ENCODE measurements around the gene POMT2.

Gene POMT2

GRCh38 chr14:77266336-77266735 is 54.3 kb downstream of the POMT2 start:
- DNase-seq = no peak

DNA sequence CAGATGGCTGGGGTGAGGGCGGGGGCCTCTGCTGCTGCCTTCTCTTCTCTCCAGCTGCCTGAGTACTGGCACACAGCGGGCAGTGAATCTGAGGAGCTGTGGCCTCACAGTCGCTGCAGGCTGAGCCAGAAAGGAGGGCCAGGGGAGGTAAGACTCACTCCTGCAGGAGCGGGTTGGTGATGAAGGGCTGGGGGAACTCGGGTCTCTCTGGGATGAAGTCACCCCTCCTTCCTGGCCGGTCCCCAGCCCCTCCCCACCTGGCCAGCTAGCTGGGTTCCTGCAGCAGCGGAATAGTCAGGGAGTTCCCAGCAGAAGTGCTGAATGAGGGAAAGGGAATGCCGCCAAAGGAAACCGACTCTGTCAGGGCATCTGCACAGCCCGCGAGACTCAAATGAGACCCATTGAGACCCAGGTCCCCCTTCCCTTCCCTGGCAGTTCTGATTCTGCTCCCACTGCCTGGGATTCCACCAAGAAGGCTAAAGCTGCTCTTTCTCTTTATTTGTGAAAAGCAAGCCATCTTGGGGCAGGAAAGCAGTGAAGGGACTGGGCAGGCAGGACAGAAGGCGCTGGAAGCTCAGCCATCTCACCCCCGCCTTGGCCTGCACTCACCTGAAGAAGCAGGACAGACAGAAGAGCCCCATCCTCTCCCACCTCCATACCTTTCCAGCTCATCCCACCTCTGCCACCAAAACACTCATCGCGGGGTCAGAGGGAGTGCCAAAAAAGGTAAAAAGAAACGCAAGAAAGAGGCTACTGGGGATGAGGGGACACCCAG is 54.9 kb downstream of the POMT2 start:
- DNase-seq = no peak

- DNase-seq = no peak
Observed at GRCh38 chr14:77265187-77265515, 55.5 kb downstream of the POMT2 start.

DNA sequence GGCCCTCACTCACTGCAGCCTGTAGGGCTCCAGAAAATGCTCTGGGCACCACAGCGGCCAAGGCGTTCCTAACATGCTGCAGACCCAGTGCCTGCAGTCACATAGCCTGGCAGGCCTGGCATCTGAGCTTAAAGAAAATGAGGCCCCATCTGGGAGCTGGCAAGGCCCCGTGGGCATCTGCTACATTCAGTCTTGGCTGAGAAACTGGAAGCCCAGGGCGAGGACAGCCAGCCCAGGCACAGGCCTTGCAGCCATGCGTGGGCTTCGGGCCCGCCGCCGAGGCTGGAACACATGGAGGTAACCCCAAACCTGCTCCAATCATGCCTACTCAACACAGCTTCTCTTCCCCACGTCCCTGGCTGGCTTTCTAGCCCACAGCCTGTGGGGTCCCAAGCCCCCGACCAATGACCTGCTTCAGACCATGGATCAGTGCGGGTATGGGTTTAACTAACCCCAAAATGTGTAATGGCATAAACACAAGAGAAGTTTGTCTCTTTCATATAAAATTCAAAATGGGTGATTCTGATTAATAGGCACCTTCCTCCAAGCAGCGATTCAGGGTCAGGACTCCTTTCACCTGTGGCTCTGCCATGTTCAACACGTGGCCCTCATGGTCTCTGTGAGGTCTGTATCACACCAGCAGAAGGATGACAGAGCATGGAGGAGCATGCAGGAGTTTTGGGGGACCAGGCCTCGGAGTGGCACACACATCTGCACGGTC is 56.1 kb downstream of the POMT2 start:
- no peak for DNase-seq

DNA sequence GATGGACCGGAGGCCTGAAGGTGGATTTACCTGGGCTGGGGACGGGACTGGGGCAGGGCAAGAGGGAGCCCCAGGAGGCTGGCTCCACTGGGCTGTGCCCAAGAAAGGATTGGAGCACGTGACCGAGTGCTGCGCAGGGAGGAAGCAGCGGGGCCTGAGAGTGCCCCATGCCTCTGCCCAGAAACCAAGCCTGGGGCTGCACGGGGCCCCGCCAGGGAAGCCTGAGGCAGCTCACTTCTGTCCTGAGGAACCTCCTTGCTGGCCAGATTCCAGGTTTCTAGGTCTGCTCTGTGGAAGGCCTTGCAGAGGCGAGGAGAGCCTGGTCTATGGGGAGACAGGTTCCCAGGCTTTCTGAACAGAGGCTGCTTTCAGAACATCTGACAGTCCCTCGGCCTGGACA is 60.1 kb downstream of the POMT2 start:
- DNase-seq = no peak

- DNase-seq = no peak
Observed at GRCh38 chr14:77260199-77260598, 60.5 kb downstream of the POMT2 start.

- no peak for DNase-seq
Observed at GRCh38 chr14:77259025-77259715, 61.5 kb downstream of the POMT2 start.

DNA sequence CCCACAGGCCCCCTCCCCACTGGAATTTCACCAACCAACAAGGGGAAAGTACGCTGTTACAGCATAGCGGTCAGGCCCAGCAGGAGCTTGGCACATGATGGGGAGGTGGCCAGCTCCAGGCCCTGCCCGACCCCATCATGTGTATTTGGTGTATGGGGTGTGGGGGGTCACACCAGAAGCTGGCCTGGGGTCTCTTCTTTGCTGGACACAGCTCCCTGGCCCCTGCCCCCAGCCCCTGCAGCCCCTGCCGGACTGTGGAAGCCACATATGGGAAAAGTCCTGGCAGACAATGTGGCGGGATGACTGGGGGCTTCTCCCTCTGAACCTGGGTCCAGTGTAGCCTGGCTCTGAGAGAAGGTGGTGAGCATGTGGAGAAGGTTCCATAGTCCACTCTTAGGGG is 62.1 kb downstream of the POMT2 start:
- DNase-seq = no peak

DNA sequence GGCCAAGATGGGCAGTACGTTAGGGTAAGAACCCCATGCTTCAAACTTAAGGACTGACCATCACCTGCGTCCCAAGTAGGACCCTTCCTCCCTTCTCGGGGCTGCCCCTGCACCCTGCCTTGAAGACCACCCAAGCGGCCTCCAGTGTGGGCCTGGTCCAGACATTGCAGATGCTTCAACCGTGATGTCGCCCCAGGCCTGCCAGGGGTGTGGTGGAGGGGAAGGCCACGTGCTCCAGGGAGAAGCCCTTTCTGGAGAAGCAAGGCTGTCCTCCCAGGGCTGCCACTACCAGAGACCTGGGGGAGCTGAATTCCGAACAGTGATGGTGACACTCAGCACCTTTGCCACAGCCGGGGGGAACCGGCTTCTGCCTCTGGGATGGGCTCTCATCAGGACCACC is 63.0 kb downstream of the POMT2 start:
- no peak for DNase-seq

DNA sequence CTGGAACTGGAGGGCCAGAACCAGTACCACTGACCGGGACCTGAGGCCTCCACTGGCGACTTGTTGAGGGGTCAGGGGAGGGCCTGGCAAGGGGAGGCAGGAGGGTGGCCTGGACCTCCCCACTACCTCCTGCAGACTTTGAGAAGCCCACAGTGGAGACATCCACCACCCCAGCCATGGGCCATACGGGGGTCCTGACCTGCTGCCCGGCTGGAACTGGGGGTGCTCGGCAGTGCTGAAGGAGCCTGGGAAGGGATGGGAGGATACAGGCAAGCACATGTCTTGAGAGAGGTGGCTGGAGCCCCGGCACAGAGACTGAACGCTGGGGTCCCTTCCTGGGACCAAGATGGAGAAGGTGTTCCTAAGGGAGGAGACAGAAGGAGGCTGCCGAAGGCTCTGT is 64.0 kb downstream of the POMT2 start:
- no peak for DNase-seq

GRCh38 chr14:77253333-77254190 is 67.1 kb downstream of the POMT2 start:
- no peak for DNase-seq

DNA sequence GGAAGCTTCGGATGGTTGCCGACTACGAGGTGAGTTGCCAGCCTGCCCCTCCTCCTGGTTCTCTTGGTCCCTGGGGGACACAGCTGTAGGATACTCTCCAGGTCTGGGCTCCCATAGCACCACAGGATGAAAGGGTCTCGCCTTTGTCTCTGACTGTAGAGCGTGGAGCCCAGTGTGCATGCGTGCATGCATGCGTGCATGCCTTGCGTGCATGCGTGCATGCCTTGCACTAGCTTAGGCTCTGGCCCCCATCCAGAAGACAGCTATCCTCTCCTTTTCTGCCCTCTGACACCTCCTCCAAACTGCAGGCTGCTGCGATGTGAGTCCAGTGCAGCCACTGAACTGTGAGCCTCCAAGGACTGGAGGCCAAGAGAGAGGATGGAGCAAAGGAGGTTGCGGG is 68.8 kb downstream of the POMT2 start:
- no peak for DNase-seq

GRCh38 chr14:77250927-77251326 is 69.8 kb downstream of the POMT2 start:
- DNase-seq = no peak

- no peak for DNase-seq
Observed at GRCh38 chr14:77249286-77249685, 71.4 kb downstream of the POMT2 start.

- DNase-seq = no peak
Observed at GRCh38 chr14:77248666-77249065, 72.0 kb downstream of the POMT2 start.

DNA sequence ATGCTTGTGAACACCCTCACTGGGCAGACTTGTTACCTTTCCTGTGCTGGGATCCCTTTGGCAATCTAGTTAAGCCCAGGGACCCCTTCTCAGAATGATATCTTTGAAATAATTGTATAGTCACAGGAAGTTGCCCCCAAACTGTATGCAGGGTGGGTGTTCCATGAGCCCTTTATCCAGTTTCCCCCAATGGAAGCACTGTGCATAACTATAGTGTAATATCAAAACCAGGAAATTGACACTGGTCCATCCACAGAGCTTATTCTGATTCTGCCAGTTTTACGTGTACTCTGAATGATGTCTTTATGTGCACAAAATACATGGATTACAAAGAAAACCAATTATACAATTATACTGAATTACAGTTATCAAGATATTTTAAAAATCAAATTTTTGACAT is 73.9 kb downstream of the POMT2 start:
- no peak for DNase-seq

GRCh38 chr14:77245820-77246219 is 74.9 kb downstream of the POMT2 start:
- no peak for DNase-seq

DNA sequence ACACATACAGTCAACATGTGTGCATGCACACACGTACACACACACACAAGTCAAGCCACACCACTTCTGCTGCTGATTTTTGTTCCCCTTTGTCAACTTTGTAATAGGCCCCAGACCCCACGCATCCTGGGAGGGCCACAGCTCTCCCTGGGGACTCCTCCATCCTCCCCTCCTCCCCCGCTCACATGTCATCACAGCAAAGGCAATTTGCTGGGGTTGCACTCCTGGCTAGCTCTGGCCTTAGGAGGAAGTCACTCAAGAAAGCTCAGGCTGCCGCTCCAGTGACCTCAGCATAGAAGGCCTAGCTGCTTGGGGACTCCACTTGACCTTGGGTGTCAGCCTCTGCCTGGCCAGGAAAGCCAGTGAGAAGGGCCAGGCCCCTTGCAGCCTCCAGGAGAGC is 76.8 kb downstream of the POMT2 start:
- no peak for DNase-seq

- no peak for DNase-seq
Observed at GRCh38 chr14:77242752-77243151, 77.9 kb downstream of the POMT2 start.

- DNase-seq = no peak
Observed at GRCh38 chr14:77241955-77242354, 78.7 kb downstream of the POMT2 start.

GRCh38 chr14:77240336-77240915 is 80.3 kb downstream of the POMT2 start:
- DNase-seq = no peak

- DNase-seq = no peak
Observed at GRCh38 chr14:77239412-77239811, 81.3 kb downstream of the POMT2 start.

DNA sequence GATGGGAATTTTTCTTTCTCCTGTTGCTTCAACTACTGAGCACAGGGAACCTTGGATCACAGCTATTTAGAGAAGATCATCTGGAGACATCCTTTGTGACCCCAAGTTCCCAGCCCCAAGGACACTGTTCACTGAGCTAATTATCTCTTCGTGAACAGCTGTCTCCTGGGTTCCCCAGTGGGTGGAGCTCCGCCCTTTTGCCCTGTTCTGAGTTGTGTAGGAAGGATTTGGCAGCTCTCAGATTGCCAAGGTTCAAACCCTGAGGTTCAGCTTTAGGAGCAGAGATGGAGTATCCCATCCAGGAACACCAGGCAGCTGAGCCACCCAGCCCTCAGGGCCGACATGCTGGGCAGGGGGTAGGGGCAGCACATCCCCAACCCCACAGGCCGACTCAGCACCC is 81.7 kb downstream of the POMT2 start:
- DNase-seq = no peak
